ENCODE results near the gene RARRES2. TPM values are rescaled to one million over a fixed set of nuclear protein-coding genes. Genes with fewer than 3 reads are reported as not detected.

Gene RARRES2
- polyA plus RNA-seq, 2 of the 4 experiments (the other 2 are of a cell fraction), result not detected

GRCh38 chr7:150383710-150384397, 42.4 kb upstream of the RARRES2 start:
- ATAC-seq, result no peak
- Histone ChIP-seq H3K4me1 (peaks cover 9% of the 10 kb centered on the region; the same call in 2 of the 3 replicates), H3K4me2 (no peak overlapping the region), H3K27ac (no peak overlapping the region), H3K9me3 (no peaks in the 10 kb centered on the region), H3K4me3 (no peak overlapping the region)
- WGBS (ENCODE audit: missing lambda C conversion rate), result 88% methylated on average over 11 of the region's 22 CpGs
- no peak for FAIRE-seq
- TF ChIP-seq KDM5A (IDR thresholded peaks at IDR 0.05) (no peak), SREBF2 (IDR thresholded peaks at IDR 0.05) (no peak), ESRRA (IDR thresholded peaks at IDR 0.05; ENCODE audit: borderline replicate concordance, low read length) (no peak)
- TF ChIP-seq, protein P1, sequence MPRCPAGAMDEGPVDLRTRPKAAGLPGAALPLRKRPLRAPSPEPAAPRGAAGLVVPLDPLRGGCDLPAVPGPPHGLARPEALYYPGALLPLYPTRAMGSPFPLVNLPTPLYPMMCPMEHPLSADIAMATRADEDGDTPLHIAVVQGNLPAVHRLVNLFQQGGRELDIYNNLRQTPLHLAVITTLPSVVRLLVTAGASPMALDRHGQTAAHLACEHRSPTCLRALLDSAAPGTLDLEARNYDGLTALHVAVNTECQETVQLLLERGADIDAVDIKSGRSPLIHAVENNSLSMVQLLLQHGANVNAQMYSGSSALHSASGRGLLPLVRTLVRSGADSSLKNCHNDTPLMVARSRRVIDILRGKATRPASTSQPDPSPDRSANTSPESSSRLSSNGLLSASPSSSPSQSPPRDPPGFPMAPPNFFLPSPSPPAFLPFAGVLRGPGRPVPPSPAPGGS (IDR thresholded peaks at IDR 0.05), result no peak
- TF ChIP-seq, protein P2, sequence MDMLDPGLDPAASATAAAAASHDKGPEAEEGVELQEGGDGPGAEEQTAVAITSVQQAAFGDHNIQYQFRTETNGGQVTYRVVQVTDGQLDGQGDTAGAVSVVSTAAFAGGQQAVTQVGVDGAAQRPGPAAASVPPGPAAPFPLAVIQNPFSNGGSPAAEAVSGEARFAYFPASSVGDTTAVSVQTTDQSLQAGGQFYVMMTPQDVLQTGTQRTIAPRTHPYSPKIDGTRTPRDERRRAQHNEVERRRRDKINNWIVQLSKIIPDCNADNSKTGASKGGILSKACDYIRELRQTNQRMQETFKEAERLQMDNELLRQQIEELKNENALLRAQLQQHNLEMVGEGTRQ (IDR thresholded peaks at IDR 0.05), result no peak
- DNase-seq (ENCODE audit: low read depth in 1 of 2, low spot score in 1 of 2), result no peak
- POLR2A ChIA-PET, result no interaction called here
- CTCF ChIA-PET, result interaction anchor here (1.2 to 1.5 kb wide), 2 partner anchors 10 to 13 kb away, joined by 3 read pairs; no protein-coding TSS in a partner anchor

- no peaks in the 10 kb centered on the region for H3K9me3 ChIP-seq
- H3K4me1 ChIP-seq, result peaks cover 15% of the 10 kb centered on the region
- ATAC-seq (no peak), FAIRE-seq (no peak), DNase-seq (ENCODE audit: low read depth in 1 of 2, low spot score in 1 of 2) (no peak)
- H3K27ac ChIP-seq, result no peak overlapping the region
- TF ChIP-seq NR3C1 (IDR thresholded peaks at IDR 0.05), result no peak
- TF ChIP-seq RCOR1 (IDR thresholded peaks at IDR 0.05; ENCODE audit: low read depth, low read length), result no peak
- TF ChIP-seq, protein P3, sequence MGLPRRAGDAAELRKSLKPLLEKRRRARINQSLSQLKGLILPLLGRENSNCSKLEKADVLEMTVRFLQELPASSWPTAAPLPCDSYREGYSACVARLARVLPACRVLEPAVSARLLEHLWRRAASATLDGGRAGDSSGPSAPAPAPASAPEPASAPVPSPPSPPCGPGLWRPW (IDR thresholded peaks at IDR 0.05), result no peak
- TF ChIP-seq HOXB5 (CRISPR knock-in tag; IDR thresholded peaks at IDR 0.05), result no peak
- no peak for TF ChIP-seq JUN (IDR thresholded peaks at IDR 0.05)
- no peak for TF ChIP-seq TFCP2L1 (CRISPR knock-in tag; IDR thresholded peaks at IDR 0.05)
- no peak for TF ChIP-seq ZNF302 (CRISPR knock-in tag; IDR thresholded peaks at IDR 0.05)
- 69% methylated on average over 4 of the region's 4 CpGs for WGBS (ENCODE audit: missing lambda C conversion rate)
- CTCF ChIA-PET, result interaction anchor here (1.5 kb wide), 1 partner anchor 14 kb away, joined by 3 read pairs; no protein-coding TSS in a partner anchor
- no peak overlapping the region for H3K4me2 ChIP-seq
- H3K4me3 ChIP-seq, result no peak overlapping the region
- POLR2A ChIA-PET, result no interaction called here
These were observed 41.4 kb upstream of the RARRES2 start for GRCh38 chr7:150382844-150383225.

GRCh38 chr7:150382123-150382843, 40.9 kb upstream of the RARRES2 start:
- Histone ChIP-seq H3K4me3 (no peak overlapping the region), H3K4me1 (peaks cover 21% of the 10 kb centered on the region), H3K9me3 (no peaks in the 10 kb centered on the region), H3K4me2 (no peak overlapping the region), H3K27ac (no peak overlapping the region)
- ATAC-seq, result no peak
- no peak for FAIRE-seq
- CTCF ChIA-PET, result interaction anchor here (1.5 kb wide), 1 partner anchor 14 kb away, joined by 3 read pairs; no protein-coding TSS in a partner anchor
- TF ChIP-seq, protein P1 (IDR thresholded peaks at IDR 0.05), result no peak
- TF ChIP-seq RAD21 (conservative IDR thresholded peaks at IDR 0.05 in 1 of 2, IDR thresholded peaks at IDR 0.05 in 1 of 2), result no peak
- TF ChIP-seq FOSB (CRISPR knock-in tag; IDR thresholded peaks at IDR 0.05), result no peak
- TF ChIP-seq HEYL (CRISPR knock-in tag; IDR thresholded peaks at IDR 0.05), result no peak
- no peak for TF ChIP-seq NFE2L2 (conservative IDR thresholded peaks at IDR 0.05; ENCODE audit: low read length)
- no peak for TF ChIP-seq HOXB5 (CRISPR knock-in tag; IDR thresholded peaks at IDR 0.05)
- TF ChIP-seq RFX5 (IDR thresholded peaks at IDR 0.05), result no peak
- no peak for TF ChIP-seq CHD4 (IDR thresholded peaks at IDR 0.05; ENCODE audit: borderline replicate concordance)
- POLR2A ChIA-PET, result no interaction called here
- WGBS (ENCODE audit: missing lambda C conversion rate), result 94% methylated on average over 19 of the region's 20 CpGs
- DNase-seq (ENCODE audit: low read depth in 1 of 2, low spot score in 1 of 2), result no peak

Measured in A549 (cell line).